Measurements from ENCODE around the gene ACOT4. TPM values are rescaled to one million over a fixed set of nuclear protein-coding genes. Genes with fewer than 3 reads are reported as not detected.

ACOT4 gene
- polyA plus RNA-seq, 3 donors: 0.04 to 0.12 TPM; not detected in 1

DNA sequence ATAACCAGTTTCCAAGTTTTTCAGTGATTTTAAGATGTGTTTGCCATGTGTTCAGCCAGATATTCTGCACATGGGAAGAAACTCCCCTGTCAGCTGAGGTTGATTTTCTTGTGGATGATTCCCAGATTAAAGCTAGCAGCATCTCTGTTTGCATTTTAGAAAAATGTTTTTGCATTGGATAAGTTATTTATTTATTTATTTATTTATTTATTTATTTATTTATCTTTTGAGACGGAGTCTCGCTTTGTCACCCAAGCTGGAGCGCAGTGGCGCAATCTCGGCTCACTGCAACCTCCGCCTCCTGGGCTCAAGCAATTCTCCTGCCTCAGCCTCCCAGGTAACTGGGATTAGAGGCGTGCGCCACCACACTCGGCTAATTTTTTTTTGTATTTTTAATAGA, 2.8 kb downstream of the ACOT4 start:
- Mint-ChIP-seq H3K4me1 (peaks cover 9% of the 10 kb centered on the region), H3K27me3 (ENCODE audit: low read depth in 3 of 3) (peaks cover 19 to 31% (median 20%) of the 10 kb centered on the region in 3 donors), H3K9me3 (peaks cover 0 to 8% (median 6%) of the 10 kb centered on the region in 7 donors), H3K4me3 (no peak overlapping the region), H3K36me3 (no peaks in the 10 kb centered on the region), H3K27ac (no peak overlapping the region)
- Histone ChIP-seq H3K4me2 (replicated peaks; ENCODE audit: extremely low read depth, low read length, poor library complexity, severe bottlenecking) (no peak overlapping the region), H3K9ac (ENCODE audit: insufficient read depth, low read length, poor library complexity, severe bottlenecking) (no peak overlapping the region), H2AFZ (ENCODE audit: insufficient read depth, low read depth, low read length, poor library complexity, severe bottlenecking) (no peak overlapping the region), H3K27me3 (ENCODE audit: control insufficient read depth in 2 of 2, insufficient read depth in 2 of 2, low read length in 2 of 2) (no peaks in the 10 kb centered on the region), H3K9me3 (replicated peaks in 1 of 2; ENCODE audit: control insufficient read depth in 1 of 2, insufficient read depth in 1 of 2, low read length in 2 of 2) (no peaks in the 10 kb centered on the region), H4K20me1 (ENCODE audit: insufficient read depth, low read length) (no peaks in the 10 kb centered on the region), H3K36me3 (replicated peaks in 1 of 2; ENCODE audit: control insufficient read depth in 1 of 2, insufficient read depth in 2 of 2, low read length in 2 of 2) (no peaks in the 10 kb centered on the region), H3K27ac (ENCODE audit: low read depth in 1 of 2, low read length in 2 of 2) (no peak overlapping the region), H3K79me2 (ENCODE audit: insufficient read depth, low read length) (no peaks in the 10 kb centered on the region), H3K4me3 (replicated peaks in 1 of 3; ENCODE audit: low read depth in 2 of 3, low read length in 3 of 3) (no peak overlapping the region), H3K4me1 (ENCODE audit: control insufficient read depth in 1 of 2, insufficient read depth in 2 of 2, low read length in 2 of 2) (peaks cover 8 to 14% of the 10 kb centered on the region in 2 donors)
- DNase-seq: no peak
- intact Hi-C loops (cut with micrococcal nuclease): no loop called here
- TF ChIP-seq, protein P1, sequence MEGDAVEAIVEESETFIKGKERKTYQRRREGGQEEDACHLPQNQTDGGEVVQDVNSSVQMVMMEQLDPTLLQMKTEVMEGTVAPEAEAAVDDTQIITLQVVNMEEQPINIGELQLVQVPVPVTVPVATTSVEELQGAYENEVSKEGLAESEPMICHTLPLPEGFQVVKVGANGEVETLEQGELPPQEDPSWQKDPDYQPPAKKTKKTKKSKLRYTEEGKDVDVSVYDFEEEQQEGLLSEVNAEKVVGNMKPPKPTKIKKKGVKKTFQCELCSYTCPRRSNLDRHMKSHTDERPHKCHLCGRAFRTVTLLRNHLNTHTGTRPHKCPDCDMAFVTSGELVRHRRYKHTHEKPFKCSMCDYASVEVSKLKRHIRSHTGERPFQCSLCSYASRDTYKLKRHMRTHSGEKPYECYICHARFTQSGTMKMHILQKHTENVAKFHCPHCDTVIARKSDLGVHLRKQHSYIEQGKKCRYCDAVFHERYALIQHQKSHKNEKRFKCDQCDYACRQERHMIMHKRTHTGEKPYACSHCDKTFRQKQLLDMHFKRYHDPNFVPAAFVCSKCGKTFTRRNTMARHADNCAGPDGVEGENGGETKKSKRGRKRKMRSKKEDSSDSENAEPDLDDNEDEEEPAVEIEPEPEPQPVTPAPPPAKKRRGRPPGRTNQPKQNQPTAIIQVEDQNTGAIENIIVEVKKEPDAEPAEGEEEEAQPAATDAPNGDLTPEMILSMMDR (IDR thresholded peaks at IDR 0.05): no peak
- no CpG with 5 or more reads among the region's 9 CpGs for WGBS (ENCODE audit: insufficient coverage)

- H3K4me2 ChIP-seq (replicated peaks; ENCODE audit: extremely low read depth, low read length, poor library complexity, severe bottlenecking): no peak overlapping the region
- TF ChIP-seq, protein P1 (IDR thresholded peaks at IDR 0.05): no peak
- Mint-ChIP-seq H3K4me3 (no peak overlapping the region), H3K27ac (no peak overlapping the region), H3K27me3 (ENCODE audit: low read depth in 3 of 3) (peaks cover 0 to 2% (median 2%) of the 10 kb centered on the region in 3 donors), H3K9me3 (peaks cover 0 to 2% (median 0%) of the 10 kb centered on the region in 7 donors), H3K36me3 (no peaks in the 10 kb centered on the region), H3K4me1 (no peaks in the 10 kb centered on the region)
- H3K9me3 ChIP-seq (replicated peaks in 1 of 2; ENCODE audit: control insufficient read depth in 1 of 2, insufficient read depth in 1 of 2, low read length in 2 of 2): no peaks in the 10 kb centered on the region
- H3K27me3 ChIP-seq (ENCODE audit: control insufficient read depth in 2 of 2, insufficient read depth in 2 of 2, low read length in 2 of 2): no peaks in the 10 kb centered on the region
- H4K20me1 ChIP-seq (ENCODE audit: insufficient read depth, low read length): no peaks in the 10 kb centered on the region
- no peak for DNase-seq
- H3K79me2 ChIP-seq (ENCODE audit: insufficient read depth, low read length): no peaks in the 10 kb centered on the region
- no peak overlapping the region for H3K9ac ChIP-seq (ENCODE audit: insufficient read depth, low read length, poor library complexity, severe bottlenecking)
- no peaks in the 10 kb centered on the region for H3K4me1 ChIP-seq (ENCODE audit: control insufficient read depth in 1 of 2, insufficient read depth in 2 of 2, low read length in 2 of 2)
- intact Hi-C loops (cut with micrococcal nuclease): no loop called here
- no peak overlapping the region for H3K4me3 ChIP-seq (replicated peaks in 1 of 3; ENCODE audit: low read depth in 2 of 3, low read length in 3 of 3)
- no peaks in the 10 kb centered on the region for H3K36me3 ChIP-seq (replicated peaks in 1 of 2; ENCODE audit: control insufficient read depth in 1 of 2, insufficient read depth in 2 of 2, low read length in 2 of 2)
- no peak overlapping the region for H2AFZ ChIP-seq (ENCODE audit: insufficient read depth, low read depth, low read length, poor library complexity, severe bottlenecking)
- no peak overlapping the region for H3K27ac ChIP-seq (ENCODE audit: low read depth in 1 of 2, low read length in 2 of 2)
Observed at GRCh38 chr14:73599499-73599898, 7.8 kb downstream of the ACOT4 start.

Data from CD14-positive monocyte (primary cell).